Activated CD4-positive, alpha-beta T cell treated with anti-CD3 and anti-CD28 coated beads for 4 hours (primary cell): ENCODE results near the gene TMTC1.

Experiments
- DNase-seq, 2 donors: peaks; one replicate each; pipeline ENCODE4 v3.0.0-alpha.2; 2020

The TMTC1 gene

GRCh38 chr12:29609431-29610215 lies 174.1 kb downstream of the TMTC1 start:
- DNase-seq: no peak

DNA sequence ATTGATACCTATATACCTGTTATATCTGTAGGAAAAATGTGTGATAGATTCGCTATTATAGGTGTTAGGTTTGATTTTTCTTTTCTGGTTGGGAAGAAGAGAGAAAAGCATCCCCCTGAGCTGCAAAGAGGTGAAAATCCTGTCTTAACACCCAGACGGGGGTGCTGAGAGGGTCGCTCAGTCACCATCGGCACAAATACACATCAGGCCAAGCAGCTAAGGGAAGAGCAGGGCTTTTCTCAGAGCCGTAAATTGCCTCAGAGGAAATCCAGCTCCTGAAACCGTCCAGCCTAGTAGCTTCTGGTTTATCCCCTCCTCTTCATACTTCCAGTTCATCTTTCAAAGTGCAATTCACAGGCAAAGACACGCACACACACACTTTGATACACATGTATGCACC lies 175.2 kb downstream of the TMTC1 start:
- DNase-seq: no peak

- DNase-seq: no peak
These were observed 184.4 kb downstream of the TMTC1 start for GRCh38 chr12:29599381-29599780.

GRCh38 chr12:29595071-29595755 lies 188.5 kb downstream of the TMTC1 start:
- no peak for DNase-seq

GRCh38 chr12:29593001-29593400 lies 190.7 kb downstream of the TMTC1 start:
- DNase-seq: no peak

DNA sequence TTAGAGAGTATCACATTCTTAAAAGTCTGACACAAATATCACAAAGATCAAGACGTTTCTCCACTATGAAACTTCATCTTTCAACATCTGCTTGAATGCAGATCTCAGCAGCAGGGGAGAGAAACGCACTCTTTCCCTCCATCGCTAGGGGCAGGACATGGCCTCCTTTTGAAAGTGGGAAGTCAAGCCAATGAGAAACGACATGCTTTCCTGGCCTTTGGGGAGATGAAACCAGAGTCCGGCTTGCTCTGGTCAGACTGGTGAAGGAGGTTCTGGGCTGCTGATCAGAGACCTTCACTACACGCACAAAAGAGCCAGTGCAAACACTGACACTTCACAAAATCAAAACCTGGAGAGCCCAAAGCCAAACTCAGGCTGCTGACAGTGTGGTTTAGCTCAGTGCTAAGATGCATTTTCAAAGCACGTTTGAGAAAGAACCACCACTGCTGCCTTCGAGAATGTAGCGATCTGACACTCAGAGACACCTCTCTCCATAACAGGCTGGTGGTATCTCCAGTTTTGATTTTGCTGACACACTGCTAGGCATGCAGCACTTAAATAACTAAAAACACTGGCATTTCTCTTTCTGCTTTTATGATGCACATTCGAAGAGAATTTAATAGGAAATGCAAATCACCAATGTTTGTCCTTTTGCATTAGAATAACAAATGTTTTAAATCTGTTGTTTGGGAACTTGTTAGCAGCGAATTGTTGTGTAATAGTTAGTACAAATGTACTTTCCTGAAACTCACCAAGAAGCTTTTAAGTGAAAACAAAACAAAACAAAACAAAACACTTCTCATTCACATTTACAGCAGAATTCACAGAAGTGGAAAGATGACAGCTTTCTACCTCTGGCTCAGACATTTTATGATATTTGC lies 192.4 kb downstream of the TMTC1 start:
- DNase-seq: no peak

DNA sequence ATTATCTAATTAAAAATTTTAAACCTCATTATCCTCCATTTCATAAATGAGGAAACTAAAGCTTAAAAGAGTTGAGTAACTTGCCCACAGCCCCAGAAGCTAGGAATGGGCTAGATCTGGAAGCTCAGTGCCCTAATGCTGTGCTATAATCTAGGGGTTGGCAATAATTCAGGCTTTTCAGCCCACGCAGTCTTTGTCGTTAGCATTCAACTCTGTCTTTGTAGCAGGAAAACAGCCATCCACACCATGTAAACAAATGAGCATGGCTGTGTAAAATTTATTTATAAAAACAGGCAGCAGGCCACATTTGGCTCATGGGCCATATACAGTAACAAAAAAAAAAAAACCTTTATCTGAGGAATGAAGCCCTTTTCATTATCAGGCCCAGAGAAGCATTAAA lies 193.9 kb downstream of the TMTC1 start:
- DNase-seq: no peak

GRCh38 chr12:29589286-29589820 lies 194.4 kb downstream of the TMTC1 start:
- no peak for DNase-seq

DNA sequence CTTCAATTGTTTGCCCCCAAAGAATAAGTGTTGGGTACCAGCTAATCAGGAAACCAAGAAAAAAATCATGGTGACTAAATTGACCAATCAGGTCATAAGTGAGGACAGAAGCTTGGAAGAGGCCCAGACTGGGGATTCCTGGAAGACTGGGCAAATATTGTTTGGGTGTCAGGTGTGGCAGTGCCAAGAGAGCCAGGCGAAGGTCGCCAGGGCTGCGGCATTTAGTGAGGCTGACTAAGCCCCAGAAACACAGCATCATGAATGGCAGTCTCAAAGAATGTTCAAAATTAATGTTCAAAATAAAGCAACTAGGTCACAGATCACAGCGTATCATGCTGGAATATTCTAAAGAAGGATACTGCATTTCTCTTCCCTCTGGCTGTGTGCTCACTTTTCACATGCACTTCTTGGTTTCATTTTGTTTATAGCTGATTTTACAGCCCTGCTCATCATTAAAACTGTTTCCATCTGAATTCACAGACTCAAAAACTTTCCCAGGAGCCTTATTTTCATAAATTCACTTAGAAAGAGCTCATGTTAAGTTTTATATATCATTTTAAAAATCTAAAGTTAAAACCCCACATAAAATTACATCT lies 201.0 kb downstream of the TMTC1 start:
- no peak for DNase-seq

- no peak for DNase-seq
These were observed 201.6 kb downstream of the TMTC1 start for GRCh38 chr12:29582146-29582545.

GRCh38 chr12:29581631-29582030 lies 202.1 kb downstream of the TMTC1 start:
- DNase-seq: no peak

GRCh38 chr12:29580971-29581370 lies 202.8 kb downstream of the TMTC1 start:
- no peak for DNase-seq

- no peak for DNase-seq
These were observed 205.0 kb downstream of the TMTC1 start for GRCh38 chr12:29578731-29579130.

GRCh38 chr12:29578070-29578469 lies 205.7 kb downstream of the TMTC1 start:
- DNase-seq: no peak

DNA sequence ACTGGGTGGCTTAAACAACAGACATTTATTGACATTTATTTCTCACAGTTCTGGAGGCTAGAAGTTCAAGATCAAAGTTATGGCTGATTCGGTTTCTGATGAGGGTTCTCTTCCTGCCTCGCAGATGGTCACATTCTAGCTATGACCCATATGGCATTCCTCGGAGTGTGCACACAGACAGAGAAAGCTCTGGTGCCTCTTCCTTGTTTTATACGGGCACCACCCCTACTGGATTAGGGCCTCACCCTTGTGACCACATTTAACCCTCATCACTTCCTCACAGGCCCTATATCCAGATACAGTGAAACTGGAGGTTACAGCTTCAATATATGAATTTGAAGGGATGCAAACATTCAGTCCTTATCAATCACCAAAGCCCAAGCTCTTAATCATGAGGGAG lies 209.2 kb downstream of the TMTC1 start:
- no peak for DNase-seq

DNA sequence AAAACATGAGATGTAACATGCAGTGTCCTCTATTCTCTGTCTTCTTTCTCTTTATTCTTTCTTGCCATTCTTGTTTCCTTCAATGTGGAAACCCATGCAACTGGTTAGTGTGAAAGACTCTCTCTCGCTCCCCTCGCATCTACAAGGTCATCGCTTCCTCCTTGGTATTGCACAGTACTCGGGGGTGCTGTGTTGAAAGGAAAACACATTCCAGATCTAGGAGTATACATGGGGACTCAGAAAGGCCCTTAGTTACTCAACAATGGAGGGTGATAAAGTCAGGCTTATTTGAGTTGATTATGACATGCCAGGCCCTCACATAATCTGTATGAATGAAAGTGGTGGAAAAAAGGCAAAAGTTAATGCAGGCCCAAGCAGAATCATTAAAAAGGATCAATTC lies 210.8 kb downstream of the TMTC1 start:
- no peak for DNase-seq

GRCh38 chr12:29572464-29572863 lies 211.3 kb downstream of the TMTC1 start:
- DNase-seq: no peak

DNA sequence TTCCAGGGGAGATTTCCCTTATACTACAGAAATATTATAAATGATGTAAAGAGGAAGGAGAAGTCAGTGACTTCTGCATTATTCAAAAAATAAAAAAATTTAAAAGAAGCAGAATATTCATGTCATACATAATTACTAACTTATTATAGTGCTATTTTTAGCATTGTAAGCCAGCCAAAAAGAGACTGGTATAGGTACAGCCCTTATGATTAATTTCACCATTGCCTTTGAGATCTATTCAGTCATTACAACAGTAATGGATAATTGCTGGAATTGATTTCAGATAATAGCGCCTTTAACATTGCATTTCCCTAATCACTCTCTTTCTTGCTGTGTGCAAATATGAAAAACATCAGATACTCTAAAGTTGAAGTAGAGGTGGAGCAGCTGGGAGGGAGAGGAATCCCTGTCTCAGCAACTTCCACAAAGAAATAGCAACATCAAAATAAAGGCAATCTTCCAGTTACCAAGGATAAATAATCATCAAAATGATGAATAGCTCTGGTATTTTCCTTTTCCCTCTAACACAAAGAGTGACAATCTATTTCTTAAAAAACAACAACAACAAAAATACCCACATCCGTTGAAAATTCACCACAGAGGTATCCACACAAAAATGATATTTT lies 214.5 kb downstream of the TMTC1 start:
- DNase-seq: no peak

- DNase-seq: no peak
These were observed 217.3 kb downstream of the TMTC1 start for GRCh38 chr12:29566441-29566840.

- no peak for DNase-seq
These were observed 218.0 kb downstream of the TMTC1 start for GRCh38 chr12:29565727-29566126.

GRCh38 chr12:29564925-29565324 lies 218.8 kb downstream of the TMTC1 start:
- DNase-seq: no peak

- DNase-seq: no peak
These were observed 220.1 kb downstream of the TMTC1 start for GRCh38 chr12:29563636-29564035.
